Suprapubic skin (tissue), 4 donors: ENCODE data around the gene ZNF526. TPM values are rescaled to one million over a fixed set of nuclear protein-coding genes. Genes with fewer than 3 reads are reported as not detected.

Experiments
- DNase-seq, 2 donors: peaks; one replicate each; pipeline ENCODE4 v3.0.0-alpha.2; 2019; ENCODE audit warnings: low spot score in 2 of 2
- H3K27ac ChIP-seq: fragments of 200-600 bp; sonication (generic); one replicate; pipeline ENCODE4 v1.5.1; 2019
- H3K27me3 ChIP-seq: fragments of 200-600 bp; sonication (generic); one replicate; pipeline ENCODE4 v1.5.1; 2019
- H3K36me3 ChIP-seq: fragments of 200-600 bp; sonication (generic); one replicate; pipeline ENCODE4 v1.5.1; 2019
- H3K4me1 ChIP-seq: fragments of 200-600 bp; sonication (generic); one replicate; pipeline ENCODE4 v1.5.1; 2019
- H3K4me3 ChIP-seq: fragments of 200-600 bp; sonication (generic); one replicate; pipeline ENCODE4 v1.5.1; 2019; ENCODE audit warnings: mild to moderate bottlenecking
- H3K9me3 ChIP-seq: fragments of 200-600 bp; sonication (generic); one replicate; pipeline ENCODE4 v1.5.1; 2019
- EP300 ChIP-seq: sonication (generic); formaldehyde crosslinking; IDR thresholded peaks from one replicate; pipeline ENCODE4 v1.6.1; 2017; ENCODE audit warnings: antibody characterized with exemption
- POLR2A ChIP-seq, 2 donors: fragments of 450-650 bp; IDR thresholded peaks; one replicate each; pipeline ENCODE4 v1.6.1; 2017; ENCODE audit warnings: antibody characterized with exemption in 2 of 2, mild to moderate bottlenecking in 2 of 2, moderate library complexity in 2 of 2
- POLR2AphosphoS5 ChIP-seq, 3 donors: sonication (generic); formaldehyde crosslinking; IDR thresholded peaks; one replicate each; pipeline ENCODE4 v1.6.1; 2017; ENCODE audit warnings: antibody characterized with exemption in 3 of 3
- WGBS: methylation state at CpG from one replicate; pipeline ENCODE4 v1.1.5; 2018; 5-methylcytosine and 5-hydroxymethylcytosine counted together
- total RNA-seq, 4 donors: library from RNA; depleted of rRNA; stranded (reverse); fragments of >200 nt; gene quantifications; one replicate each; pipeline ENCODE4 v1.1.0, GENCODE V29; 2016
- TF ChIP-seq, protein P1 (sequence below), 2 donors: fragments of 200-600 bp in 1 of 2; fragments of 450-650 bp in 1 of 2; sonication (generic) in 1 of 2; IDR thresholded peaks; one replicate each; pipeline ENCODE4 v1.5.1; 2016 to 2019; ENCODE audit warnings: antibody characterized with exemption in 2 of 2, mild to moderate bottlenecking in 1 of 2, moderate library complexity in 1 of 2

The ZNF526 gene
- total RNA-seq, 4 donors from 2014 or later = 4.2 to 12.9 (median 8.9) TPM

DNA sequence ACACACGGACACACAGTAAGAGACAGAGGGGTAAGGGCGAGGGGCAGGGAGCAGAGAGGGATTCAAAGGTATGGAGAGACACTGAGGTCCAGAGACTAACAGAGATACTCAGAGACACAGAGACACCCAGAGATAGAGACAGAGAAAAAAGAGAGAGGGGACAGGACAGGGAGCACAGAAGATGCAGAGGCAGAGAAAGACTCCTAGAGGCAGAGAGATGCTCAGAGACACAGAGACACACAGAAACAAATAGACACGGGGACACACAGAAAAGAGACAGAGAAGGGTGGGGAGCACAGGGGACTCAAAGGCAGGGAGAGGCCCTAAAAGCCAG lies 42.5 kb upstream of the ZNF526 start:
- no peak overlapping the region for H3K27ac ChIP-seq
- peaks cover 18% of the 10 kb centered on the region for H3K4me1 ChIP-seq
- no peak for DNase-seq
- no peak overlapping the region for H3K4me3 ChIP-seq
- H3K9me3 ChIP-seq = no peaks in the 10 kb centered on the region
- TF ChIP-seq EP300 = no peak
- no peak for TF ChIP-seq POLR2AphosphoS5 (IDR thresholded peaks at IDR 0.05)
- no peak for TF ChIP-seq POLR2A (IDR thresholded peaks at IDR 0.05)
- TF ChIP-seq, protein P1, sequence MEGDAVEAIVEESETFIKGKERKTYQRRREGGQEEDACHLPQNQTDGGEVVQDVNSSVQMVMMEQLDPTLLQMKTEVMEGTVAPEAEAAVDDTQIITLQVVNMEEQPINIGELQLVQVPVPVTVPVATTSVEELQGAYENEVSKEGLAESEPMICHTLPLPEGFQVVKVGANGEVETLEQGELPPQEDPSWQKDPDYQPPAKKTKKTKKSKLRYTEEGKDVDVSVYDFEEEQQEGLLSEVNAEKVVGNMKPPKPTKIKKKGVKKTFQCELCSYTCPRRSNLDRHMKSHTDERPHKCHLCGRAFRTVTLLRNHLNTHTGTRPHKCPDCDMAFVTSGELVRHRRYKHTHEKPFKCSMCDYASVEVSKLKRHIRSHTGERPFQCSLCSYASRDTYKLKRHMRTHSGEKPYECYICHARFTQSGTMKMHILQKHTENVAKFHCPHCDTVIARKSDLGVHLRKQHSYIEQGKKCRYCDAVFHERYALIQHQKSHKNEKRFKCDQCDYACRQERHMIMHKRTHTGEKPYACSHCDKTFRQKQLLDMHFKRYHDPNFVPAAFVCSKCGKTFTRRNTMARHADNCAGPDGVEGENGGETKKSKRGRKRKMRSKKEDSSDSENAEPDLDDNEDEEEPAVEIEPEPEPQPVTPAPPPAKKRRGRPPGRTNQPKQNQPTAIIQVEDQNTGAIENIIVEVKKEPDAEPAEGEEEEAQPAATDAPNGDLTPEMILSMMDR (IDR thresholded peaks at IDR 0.05) = no peak
- H3K36me3 ChIP-seq = no peaks in the 10 kb centered on the region
- peaks cover 83% of the 10 kb centered on the region for H3K27me3 ChIP-seq
- WGBS = 41% methylated on average over 3 of the region's 3 CpGs

DNA sequence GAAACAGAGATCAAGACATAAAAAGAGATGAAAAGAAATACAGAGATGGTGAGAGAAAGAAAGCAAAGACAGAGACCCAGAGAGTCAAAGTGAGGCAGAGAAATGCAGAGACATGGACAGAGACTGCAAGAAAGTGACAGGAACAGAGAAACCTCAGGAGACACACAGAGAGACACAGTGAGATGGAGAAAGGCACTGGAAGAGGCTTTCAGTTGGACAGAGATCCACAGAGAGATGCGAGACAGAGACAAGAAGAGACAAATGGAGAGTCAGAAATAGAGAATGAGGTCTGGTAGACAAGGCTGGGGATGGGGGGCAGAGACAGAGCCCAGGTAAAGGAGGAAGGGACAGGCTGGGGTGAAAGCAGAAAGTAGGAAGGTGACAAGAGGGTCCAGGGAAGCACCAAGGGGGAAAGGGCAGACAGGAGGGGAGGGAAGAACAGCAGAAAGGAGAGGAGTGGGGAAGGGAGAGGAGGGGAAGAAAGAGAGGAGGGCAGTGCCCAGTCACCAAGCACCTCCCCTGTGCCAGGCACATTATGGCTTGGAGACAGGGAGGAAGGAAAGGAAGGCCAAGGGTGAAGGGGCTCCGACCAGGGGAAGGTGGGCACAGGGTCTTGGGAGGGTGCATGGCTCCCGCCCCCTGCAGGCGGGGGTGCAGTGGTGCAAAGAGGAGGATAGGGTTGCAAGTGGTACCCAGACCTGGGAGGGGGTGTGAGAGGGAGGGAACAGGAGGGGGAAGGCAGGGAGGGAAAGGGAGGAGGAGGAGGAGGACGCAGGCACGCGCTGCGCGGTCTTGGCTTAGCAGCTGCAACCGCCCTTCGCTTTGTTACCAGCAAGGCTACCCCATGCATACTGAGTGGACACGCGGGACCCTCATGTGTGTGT lies 41.1 kb upstream of the ZNF526 start:
- Histone ChIP-seq H3K27me3 (peaks cover 79% of the 10 kb centered on the region), H3K36me3 (no peaks in the 10 kb centered on the region), H3K27ac (no peak overlapping the region), H3K4me3 (no peak overlapping the region), H3K4me1 (peaks cover 18% of the 10 kb centered on the region), H3K9me3 (no peaks in the 10 kb centered on the region)
- 13% methylated on average over 13 of the region's 13 CpGs for WGBS
- TF ChIP-seq, protein P1 (IDR thresholded peaks at IDR 0.05) = peak in 1 of 2 donors; percentile 7
- TF ChIP-seq EP300 = no peak
- no peak for DNase-seq

DNA sequence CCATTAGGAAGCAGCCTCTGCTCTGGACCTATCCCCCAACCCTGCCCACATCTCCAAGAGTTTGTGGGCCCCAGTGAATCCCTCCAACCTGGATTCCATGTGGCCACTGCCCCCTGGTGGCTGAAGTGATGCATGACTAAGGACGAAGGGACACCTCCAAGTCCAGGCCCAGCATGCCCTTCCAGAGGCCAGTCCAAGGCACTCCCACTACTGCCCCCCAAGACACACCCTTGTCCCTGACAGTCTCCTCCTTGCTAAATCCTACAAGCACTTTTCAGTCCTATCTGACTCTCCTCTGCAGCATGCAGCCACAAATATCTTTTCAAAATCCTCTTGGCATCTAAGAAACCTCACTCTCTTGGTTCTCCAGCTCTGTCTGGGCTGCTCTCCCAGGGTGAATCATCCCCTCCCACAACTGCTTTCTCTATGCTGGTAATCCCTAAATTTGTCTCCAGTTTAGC lies 35.7 kb upstream of the ZNF526 start:
- no peaks in the 10 kb centered on the region for H3K9me3 ChIP-seq
- H3K4me1 ChIP-seq = peaks cover 7% of the 10 kb centered on the region
- H3K27ac ChIP-seq = no peak overlapping the region
- no peaks in the 10 kb centered on the region for H3K36me3 ChIP-seq
- peaks cover 32% of the 10 kb centered on the region for H3K27me3 ChIP-seq
- no peak overlapping the region for H3K4me3 ChIP-seq
- WGBS = 13% methylated on average over 1 of the region's 1 CpG
- TF ChIP-seq POLR2AphosphoS5 (IDR thresholded peaks at IDR 0.05) (no peak), POLR2A (IDR thresholded peaks at IDR 0.05) (no peak)
- TF ChIP-seq, protein P1 (IDR thresholded peaks at IDR 0.05) = peak; percentile 87 to 89
- no peak for DNase-seq

DNA sequence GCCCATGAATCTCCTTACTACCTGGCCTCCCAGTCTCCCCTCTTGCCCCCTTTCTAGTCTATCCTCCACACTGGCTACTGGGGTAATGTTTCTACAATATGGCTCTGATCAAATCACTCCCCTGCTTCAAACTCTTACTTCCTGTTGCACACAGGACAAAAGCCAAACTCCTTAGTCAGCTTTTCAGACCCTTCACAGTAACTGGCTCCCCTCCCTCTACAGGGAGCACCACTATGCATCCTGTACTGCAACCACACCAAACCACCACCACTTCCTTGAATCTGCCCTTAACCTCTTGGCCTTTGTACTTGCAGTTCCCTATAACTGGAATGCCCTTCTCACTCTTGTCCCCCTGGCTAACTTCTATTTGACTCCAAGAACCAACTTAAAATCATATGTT lies 34.8 kb upstream of the ZNF526 start:
- no peak overlapping the region for H3K4me3 ChIP-seq
- H3K9me3 ChIP-seq = no peaks in the 10 kb centered on the region
- H3K4me1 ChIP-seq = peaks cover 7% of the 10 kb centered on the region
- no peak for TF ChIP-seq POLR2AphosphoS5 (IDR thresholded peaks at IDR 0.05)
- TF ChIP-seq EP300 = no peak
- no peak for TF ChIP-seq POLR2A (IDR thresholded peaks at IDR 0.05)
- TF ChIP-seq, protein P1 (IDR thresholded peaks at IDR 0.05) = no peak
- peaks cover 23% of the 10 kb centered on the region for H3K27me3 ChIP-seq
- no peaks in the 10 kb centered on the region for H3K36me3 ChIP-seq
- no peak for DNase-seq
- H3K27ac ChIP-seq = no peak overlapping the region

DNA sequence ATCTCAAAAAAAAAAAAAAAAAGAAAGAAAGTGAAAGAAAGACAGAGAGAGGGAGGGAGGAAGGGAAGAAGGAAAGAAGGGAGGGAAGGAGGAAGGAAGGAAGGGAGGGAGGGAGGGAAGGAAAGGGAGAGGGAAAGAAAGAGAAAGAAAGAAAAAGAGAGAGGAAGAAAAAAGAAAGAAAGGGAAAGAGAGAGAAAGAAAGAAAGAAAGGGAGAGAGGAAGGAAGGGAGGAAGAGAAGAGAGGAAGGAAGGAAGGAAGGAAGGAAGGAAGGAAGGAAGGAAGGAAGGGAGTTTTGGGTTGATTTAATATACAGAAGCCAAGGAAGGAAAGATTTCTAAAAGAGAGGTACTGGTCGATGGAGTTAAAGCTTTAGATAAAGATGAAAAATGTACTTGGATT lies 31.4 kb upstream of the ZNF526 start:
- Histone ChIP-seq H3K27me3 (no peaks in the 10 kb centered on the region), H3K36me3 (no peaks in the 10 kb centered on the region), H3K27ac (no peak overlapping the region), H3K4me3 (no peak overlapping the region), H3K9me3 (no peaks in the 10 kb centered on the region), H3K4me1 (peaks cover 11% of the 10 kb centered on the region)
- WGBS = 85% methylated on average over 1 of the region's 1 CpG
- DNase-seq = no peak
- TF ChIP-seq EP300 = no peak
- no peak for TF ChIP-seq POLR2A (IDR thresholded peaks at IDR 0.05)
- TF ChIP-seq, protein P1 (IDR thresholded peaks at IDR 0.05) = no peak
- TF ChIP-seq POLR2AphosphoS5 (IDR thresholded peaks at IDR 0.05) = no peak
